HEK293 (cell line): ENCODE results near the gene PSEN1.
"Not testable (repeated sequence)": the region's sequence is repeated elsewhere in the genome, so short reads cannot be mapped to it uniquely, and the experiment has no call there.

Source experiments
- CTCF ChIA-PET: fragments of 350-600 bp; formaldehyde crosslinking; extraction: SDS; loops from one replicate; lab custom pipeline; 2021; ENCODE audit warnings: antibody characterized with exemption; lab: Yijun Ruan, JAX
- POLR2A ChIA-PET: fragments of 300-600 bp; formaldehyde crosslinking; extraction: SDS; loops from one replicate; lab custom pipeline; 2020; ENCODE audit warnings: antibody characterized with exemption, inconsistent platforms; lab: Yijun Ruan, JAX
- H3K27ac ChIP-seq: fragments of 200-500 bp; sonication (Bioruptor generic); 2 replicates; pipeline ENCODE4 v1.5.1; 2014; ENCODE audit warnings: low read depth, low read length, control low read depth, inconsistent platforms; ENCODE audit errors: extremely low read depth
- H3K36me3 ChIP-seq, 2 experiments: fragments of 200-500 bp in 1 of 2; sonication (Bioruptor generic) in 1 of 2; 1 replicate in 1 of 2; 2 replicates in 1 of 2; pipeline ENCODE4 v1.5.1; 2014 to 2017; ENCODE audit warnings: inconsistent platforms in 2 of 2, low read length in 2 of 2; ENCODE audit not compliant: control insufficient read depth in 2 of 2, insufficient read depth in 1 of 2
- H3K4me1 ChIP-seq: fragments of 200-500 bp; sonication (Bioruptor generic); 2 replicates; pipeline ENCODE4 v1.5.1; 2014; ENCODE audit warnings: mild to moderate bottlenecking, low read length, inconsistent platforms; ENCODE audit not compliant: control insufficient read depth, insufficient read depth
- H3K4me3 ChIP-seq: 2 replicates; pipeline ENCODE4 v1.5.1; 2011; ENCODE audit warnings: low read depth, mild to moderate bottlenecking, control low read depth, low read length, moderate library complexity
- H3K9me3 ChIP-seq: fragments of 200-500 bp; sonication (Bioruptor generic); 2 replicates; pipeline ENCODE4 v1.5.1; 2014; ENCODE audit warnings: low read depth, low read length, inconsistent platforms; ENCODE audit not compliant: control insufficient read depth, insufficient read depth
- HOXD13 ChIP-seq: sonication (generic); formaldehyde crosslinking; IDR thresholded peaks from 2 replicates; pipeline ENCODE4 v1.8.0; 2022; ENCODE audit warnings: missing genetic modification reagents, borderline replicate concordance
- PRDM10 ChIP-seq: fragments of 450-650 bp; formaldehyde crosslinking; IDR thresholded peaks from 2 replicates; pipeline ENCODE4 v1.5.1; 2016; ENCODE audit warnings: missing biosample characterization, missing genetic modification characterization
- SCRT2 ChIP-seq: fragments of 450-650 bp; formaldehyde crosslinking; IDR thresholded peaks from 2 replicates; pipeline ENCODE4 v1.5.1; 2016; ENCODE audit warnings: missing biosample characterization, missing genetic modification characterization
- ZBTB21 ChIP-seq: fragments of 450-650 bp; formaldehyde crosslinking; IDR thresholded peaks from 2 replicates; pipeline ENCODE4 v1.5.1; 2017; ENCODE audit warnings: missing biosample characterization, missing genetic modification characterization
- ZIC2 ChIP-seq: fragments of 450-650 bp; formaldehyde crosslinking; IDR thresholded peaks from 2 replicates; pipeline ENCODE4 v1.5.1; 2016; ENCODE audit warnings: missing biosample characterization, missing genetic modification characterization
- ZNF140 ChIP-seq: fragments of 450-650 bp; formaldehyde crosslinking; IDR thresholded peaks from 2 replicates; pipeline ENCODE4 v1.5.1; 2016; ENCODE audit warnings: missing biosample characterization, missing genetic modification characterization
- ZNF341 ChIP-seq: fragments of 450-650 bp; formaldehyde crosslinking; IDR thresholded peaks from 2 replicates; pipeline ENCODE4; 2016; ENCODE audit warnings: low read depth, missing biosample characterization, missing genetic modification characterization
- ZNF350 ChIP-seq: fragments of 450-650 bp; formaldehyde crosslinking; IDR thresholded peaks from 2 replicates; pipeline ENCODE4 v1.5.0; 2017; ENCODE audit warnings: missing biosample characterization, mild to moderate bottlenecking, missing genetic modification characterization
- TF ChIP-seq, protein P1 (sequence below): fragments of 450-650 bp; formaldehyde crosslinking; IDR thresholded peaks from 2 replicates; pipeline ENCODE4 v1.5.1; 2016; ENCODE audit warnings: missing biosample characterization, missing genetic modification characterization, borderline replicate concordance

Gene PSEN1

GRCh38 chr14:73168274-73168673 lies 32.0 kb downstream of the PSEN1 start:
- H3K4me3 ChIP-seq: no peak overlapping the region
- TF ChIP-seq PRDM10 (tag by site-specific recombination): no peak
- no peak for TF ChIP-seq ZIC2 (tag by site-specific recombination)
- no peak for TF ChIP-seq ZNF350 (tag by site-specific recombination)
- no peak for TF ChIP-seq ZBTB21 (tag by site-specific recombination)
- ChIA-PET POLR2A (interaction anchor here (1.9 kb wide), 1 partner anchor 110 kb away, joined by 4 read pairs; the partner anchor contains the start of gene RBM25), CTCF (interaction anchor here (0.6 kb wide), 1 partner anchor 14 kb away, joined by 4 read pairs; no protein-coding TSS in a partner anchor)
- H3K27ac ChIP-seq: no peak overlapping the region
- H3K9me3 ChIP-seq: no peaks in the 10 kb centered on the region
- H3K36me3 ChIP-seq: peaks cover 4 to 61% of the 10 kb centered on the region in 2 experiments
- no peaks in the 10 kb centered on the region for H3K4me1 ChIP-seq

- POLR2A ChIA-PET: interaction anchor here (1.9 kb wide), 1 partner anchor 110 kb away, joined by 4 read pairs; the partner anchor contains the start of gene RBM25
- no peaks in the 10 kb centered on the region for H3K4me1 ChIP-seq
- TF ChIP-seq, protein P1, sequence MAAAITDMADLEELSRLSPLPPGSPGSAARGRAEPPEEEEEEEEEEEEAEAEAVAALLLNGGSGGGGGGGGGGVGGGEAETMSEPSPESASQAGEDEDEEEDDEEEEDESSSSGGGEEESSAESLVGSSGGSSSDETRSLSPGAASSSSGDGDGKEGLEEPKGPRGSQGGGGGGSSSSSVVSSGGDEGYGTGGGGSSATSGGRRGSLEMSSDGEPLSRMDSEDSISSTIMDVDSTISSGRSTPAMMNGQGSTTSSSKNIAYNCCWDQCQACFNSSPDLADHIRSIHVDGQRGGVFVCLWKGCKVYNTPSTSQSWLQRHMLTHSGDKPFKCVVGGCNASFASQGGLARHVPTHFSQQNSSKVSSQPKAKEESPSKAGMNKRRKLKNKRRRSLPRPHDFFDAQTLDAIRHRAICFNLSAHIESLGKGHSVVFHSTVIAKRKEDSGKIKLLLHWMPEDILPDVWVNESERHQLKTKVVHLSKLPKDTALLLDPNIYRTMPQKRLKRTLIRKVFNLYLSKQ (tag by site-specific recombination): no peak
- CTCF ChIA-PET: interaction anchor here (0.6 to 0.9 kb wide), 2 partner anchors 13 to 303 kb away, joined by 3 to 4 read pairs; no protein-coding TSS in a partner anchor
- H3K4me3 ChIP-seq: no peak overlapping the region
- no peaks in the 10 kb centered on the region for H3K9me3 ChIP-seq
- peaks cover 7 to 61% of the 10 kb centered on the region in 2 experiments for H3K36me3 ChIP-seq
- no peak overlapping the region for H3K27ac ChIP-seq
Measured at GRCh38 chr14:73168691-73169090, 32.4 kb downstream of the PSEN1 start.

GRCh38 chr14:73169855-73170254 lies 33.5 kb downstream of the PSEN1 start:
- POLR2A ChIA-PET, H3K4me3 ChIP-seq, H3K9me3 ChIP-seq, H3K4me1 ChIP-seq, H3K27ac ChIP-seq: not testable (repeated sequence)
- peaks cover 17 to 72% of the 10 kb centered on the region in 2 experiments for H3K36me3 ChIP-seq
- CTCF ChIA-PET: interaction anchor here (0.6 kb wide), 1 partner anchor 193 kb away, joined by 3 read pairs; no protein-coding TSS in a partner anchor

DNA sequence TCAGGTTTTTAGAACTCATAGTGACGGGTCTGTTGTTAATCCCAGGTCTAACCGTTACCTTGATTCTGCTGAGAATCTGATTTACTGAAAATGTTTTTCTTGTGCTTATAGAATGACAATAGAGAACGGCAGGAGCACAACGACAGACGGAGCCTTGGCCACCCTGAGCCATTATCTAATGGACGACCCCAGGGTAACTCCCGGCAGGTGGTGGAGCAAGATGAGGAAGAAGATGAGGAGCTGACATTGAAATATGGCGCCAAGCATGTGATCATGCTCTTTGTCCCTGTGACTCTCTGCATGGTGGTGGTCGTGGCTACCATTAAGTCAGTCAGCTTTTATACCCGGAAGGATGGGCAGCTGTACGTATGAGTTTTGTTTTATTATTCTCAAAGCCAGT lies 34.4 kb downstream of the PSEN1 start:
- Histone ChIP-seq H3K4me1 (no peaks in the 10 kb centered on the region), H3K9me3 (no peaks in the 10 kb centered on the region), H3K4me3 (no peak overlapping the region), H3K27ac (no peak overlapping the region), H3K36me3 (peaks cover 25 to 76% of the 10 kb centered on the region in 2 experiments)
- CTCF ChIA-PET: no interaction called here
- POLR2A ChIA-PET: no interaction called here
- TF ChIP-seq PRDM10 (tag by site-specific recombination) (no peak), HOXD13 (CRISPR knock-in tag) (no peak), SCRT2 (tag by site-specific recombination) (no peak), ZNF341 (no peak), ZNF140 (no peak)
